OCI-LY7 (cell line): ENCODE results near the gene DEXI.

Source experiments
- EZH2phosphoT487 ChIP-seq: fragments of 200-600 bp; sonication (generic); IDR thresholded peaks from 2 replicates; pipeline ENCODE4 v1.6.1; 2018; ENCODE audit warnings: low read depth, borderline replicate concordance, mild to moderate bottlenecking, mixed run types, antibody characterized with exemption, low read length, moderate library complexity, mixed read lengths
- TF ChIP-seq, protein P1 (sequence below): fragments of 200-600 bp; sonication (generic); conservative IDR thresholded peaks from 2 replicates; pipeline ENCODE4 v1.5.1; 2014; ENCODE audit warnings: mild to moderate bottlenecking, antibody characterized with exemption, low read length, moderate library complexity, mixed read lengths

DNA sequence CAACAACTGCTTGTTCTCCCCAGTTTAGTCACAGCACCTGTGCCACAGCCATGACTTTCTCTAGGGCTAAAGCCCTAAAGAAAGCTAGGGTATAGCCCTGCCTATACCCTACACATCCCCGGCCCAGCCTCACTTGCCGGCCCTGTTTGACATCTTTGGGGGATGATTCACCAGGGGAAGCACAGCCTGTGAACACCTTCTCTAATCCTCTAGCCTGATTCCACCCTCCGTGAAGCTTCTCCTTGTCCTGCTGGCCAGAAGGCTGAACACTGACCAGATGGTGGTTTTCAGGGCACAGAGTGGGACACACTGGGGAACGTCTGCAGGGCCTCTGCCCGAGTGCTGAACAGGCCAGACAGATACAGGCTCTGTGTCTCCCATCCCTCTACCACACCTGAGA lies 8.1 kb upstream of the DEXI start:
- TF ChIP-seq, protein P1, sequence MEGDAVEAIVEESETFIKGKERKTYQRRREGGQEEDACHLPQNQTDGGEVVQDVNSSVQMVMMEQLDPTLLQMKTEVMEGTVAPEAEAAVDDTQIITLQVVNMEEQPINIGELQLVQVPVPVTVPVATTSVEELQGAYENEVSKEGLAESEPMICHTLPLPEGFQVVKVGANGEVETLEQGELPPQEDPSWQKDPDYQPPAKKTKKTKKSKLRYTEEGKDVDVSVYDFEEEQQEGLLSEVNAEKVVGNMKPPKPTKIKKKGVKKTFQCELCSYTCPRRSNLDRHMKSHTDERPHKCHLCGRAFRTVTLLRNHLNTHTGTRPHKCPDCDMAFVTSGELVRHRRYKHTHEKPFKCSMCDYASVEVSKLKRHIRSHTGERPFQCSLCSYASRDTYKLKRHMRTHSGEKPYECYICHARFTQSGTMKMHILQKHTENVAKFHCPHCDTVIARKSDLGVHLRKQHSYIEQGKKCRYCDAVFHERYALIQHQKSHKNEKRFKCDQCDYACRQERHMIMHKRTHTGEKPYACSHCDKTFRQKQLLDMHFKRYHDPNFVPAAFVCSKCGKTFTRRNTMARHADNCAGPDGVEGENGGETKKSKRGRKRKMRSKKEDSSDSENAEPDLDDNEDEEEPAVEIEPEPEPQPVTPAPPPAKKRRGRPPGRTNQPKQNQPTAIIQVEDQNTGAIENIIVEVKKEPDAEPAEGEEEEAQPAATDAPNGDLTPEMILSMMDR = no peak
- no peak for TF ChIP-seq EZH2phosphoT487
